ENCODE measurements around the gene TMOD2. TPM values are rescaled to one million over a fixed set of nuclear protein-coding genes. Genes with fewer than 3 reads are reported as not detected.
A peak's percentile ranks its signal among the peaks of the same experiment; 100 is the strongest.

The TMOD2 gene
- total and polyA plus RNA-seq, 2 experiments from 2014 or later: 4.6 to 5.9 TPM

DNA sequence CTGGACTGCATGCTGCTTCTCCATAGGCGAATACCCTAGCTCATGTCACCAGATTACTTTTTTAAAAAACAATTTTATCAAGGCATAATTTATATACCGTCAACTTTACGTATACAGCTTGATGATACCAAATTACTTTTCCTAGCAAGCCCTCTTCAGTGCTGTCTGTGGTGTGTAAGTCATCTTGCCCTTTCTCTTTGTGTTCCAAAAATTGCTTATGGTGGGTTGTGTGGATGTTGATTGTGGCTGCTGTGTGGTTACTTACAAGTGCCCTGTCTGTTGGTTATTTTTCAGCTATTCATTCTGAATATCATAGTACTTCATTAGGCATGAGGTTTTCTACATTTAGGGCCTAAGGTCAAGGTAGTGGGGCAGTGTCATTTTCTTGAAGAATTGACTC lies 90.9 kb downstream of the TMOD2 start:
- Histone ChIP-seq H4K20me1 (ENCODE audit: insufficient read depth) (peaks cover 5% of the 10 kb centered on the region), H3K9ac (no peak overlapping the region), H3K27ac (peak overlapping the region; percentile 23; the same call in 1 of the 2 replicates), H3K36me3 (ENCODE audit: low read depth) (no peaks in the 10 kb centered on the region), H3K27me3 (replicated peaks; ENCODE audit: insufficient read depth) (no peaks in the 10 kb centered on the region), H3K79me2 (ENCODE audit: insufficient read depth) (peaks cover 100% of the 10 kb centered on the region), H3K4me3 (no peak overlapping the region), H2AFZ (no peak overlapping the region), H3K9me3 (ENCODE audit: low read depth) (no peaks in the 10 kb centered on the region), H3K9me2 (ENCODE audit: insufficient read depth) (no peaks in the 10 kb centered on the region), H3K4me1 (ENCODE audit: insufficient read depth) (peaks cover 72% of the 10 kb centered on the region), H3F3A (ENCODE audit: insufficient read depth) (peaks cover 55% of the 10 kb centered on the region), H3K4me2 (ENCODE audit: unreplicated experiment) (no peak overlapping the region)
- TF ChIP-seq EZH2 (IDR thresholded peaks at IDR 0.05; ENCODE audit: insufficient read depth, poor library complexity, severe bottlenecking): no peak
- TF ChIP-seq EZH2phosphoT487 (IDR thresholded peaks at IDR 0.05; ENCODE audit: insufficient read depth, low read depth): no peak
- whole genome bisulfite sequencing, 2 experiments (ENCODE audit: low coverage in 1 of 2, low lambda C conversion rate in 2 of 2, missing lambda C conversion rate in 2 of 2): 98% methylated on average over 3 of the region's 3 CpGs
- in situ Hi-C loops (cut with MboI): no loop called here
- no peak for DNase-seq

DNA sequence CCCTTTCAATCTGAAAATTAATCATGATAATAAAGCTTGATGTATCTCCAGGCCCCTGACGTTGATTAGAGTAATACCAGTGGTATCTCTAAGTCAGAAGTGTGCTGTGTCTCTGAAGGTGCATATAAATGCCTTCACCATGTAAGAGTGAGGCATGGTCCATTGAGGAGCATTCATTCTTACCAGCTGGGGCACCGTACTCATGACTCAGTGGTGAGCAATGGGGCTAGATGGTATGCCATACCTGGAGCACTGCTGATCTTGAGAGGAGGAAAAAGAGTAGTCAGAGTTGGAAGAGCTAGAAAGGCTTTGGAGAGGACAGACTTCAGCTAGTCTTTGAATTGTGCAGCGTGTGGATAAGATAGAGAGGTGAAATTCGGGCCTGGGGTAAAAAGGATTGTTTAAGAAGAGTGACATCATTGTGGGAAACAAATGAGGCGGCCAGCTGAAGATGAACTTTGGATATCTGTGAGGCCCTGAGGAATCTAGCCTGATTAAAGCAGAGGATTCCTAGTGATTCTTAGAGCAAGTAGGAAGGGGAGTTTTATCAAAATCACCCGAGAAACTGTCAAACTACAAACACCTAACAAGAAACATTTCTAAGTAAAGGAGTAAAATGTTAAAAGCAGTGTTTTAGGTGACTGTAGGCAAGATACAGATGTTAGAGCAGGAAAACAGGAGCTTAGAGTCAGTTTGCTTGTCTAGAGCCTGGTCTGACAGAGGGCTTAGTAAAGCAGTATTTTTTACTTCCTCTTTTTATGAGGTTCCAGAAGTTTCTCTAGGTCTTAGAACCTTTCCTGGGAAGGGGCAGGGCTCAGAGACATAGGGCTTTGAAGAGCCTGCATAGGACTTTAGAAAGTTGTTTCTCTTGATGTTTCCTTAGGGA lies 91.7 kb downstream of the TMOD2 start:
- H3K27me3 ChIP-seq (replicated peaks; ENCODE audit: insufficient read depth): no peaks in the 10 kb centered on the region
- no peak overlapping the region for H2AFZ ChIP-seq
- peak; percentile 58 for DNase-seq
- TF ChIP-seq EZH2 (IDR thresholded peaks at IDR 0.05; ENCODE audit: insufficient read depth, poor library complexity, severe bottlenecking) (no peak), EZH2phosphoT487 (IDR thresholded peaks at IDR 0.05; ENCODE audit: insufficient read depth, low read depth) (no peak)
- peak overlapping the region; percentile 3; the same call in 1 of the 2 replicates for H3K27ac ChIP-seq
- peaks cover 5% of the 10 kb centered on the region for H4K20me1 ChIP-seq (ENCODE audit: insufficient read depth)
- H3K36me3 ChIP-seq (ENCODE audit: low read depth): no peaks in the 10 kb centered on the region
- WGBS, 2 experiments (ENCODE audit: low coverage in 1 of 2, low lambda C conversion rate in 2 of 2, missing lambda C conversion rate in 2 of 2): 67 to 78% methylated on average over 6 of the region's 6 CpGs
- H3F3A ChIP-seq (ENCODE audit: insufficient read depth): peaks cover 55% of the 10 kb centered on the region
- no peaks in the 10 kb centered on the region for H3K9me2 ChIP-seq (ENCODE audit: insufficient read depth)
- H3K79me2 ChIP-seq (ENCODE audit: insufficient read depth): peaks cover 100% of the 10 kb centered on the region
- H3K4me2 ChIP-seq (ENCODE audit: unreplicated experiment): no peak overlapping the region
- H3K9ac ChIP-seq: no peak overlapping the region
- peaks cover 65% of the 10 kb centered on the region for H3K4me1 ChIP-seq (ENCODE audit: insufficient read depth)
- in situ Hi-C loops (cut with MboI): no loop called here
- H3K9me3 ChIP-seq (ENCODE audit: low read depth): no peaks in the 10 kb centered on the region
- H3K4me3 ChIP-seq: no peak overlapping the region

- Histone ChIP-seq H3F3A (ENCODE audit: insufficient read depth) (peaks cover 55% of the 10 kb centered on the region), H3K9me2 (ENCODE audit: insufficient read depth) (no peaks in the 10 kb centered on the region), H3K4me1 (ENCODE audit: insufficient read depth) (peaks cover 73% of the 10 kb centered on the region), H3K4me3 (no peak overlapping the region), H3K27me3 (replicated peaks; ENCODE audit: insufficient read depth) (no peaks in the 10 kb centered on the region), H3K27ac (peak overlapping the region; percentile 84), H3K4me2 (ENCODE audit: unreplicated experiment) (no peak overlapping the region), H3K9ac (no peak overlapping the region), H3K9me3 (ENCODE audit: low read depth) (no peaks in the 10 kb centered on the region), H3K36me3 (ENCODE audit: low read depth) (no peaks in the 10 kb centered on the region), H2AFZ (no peak overlapping the region), H4K20me1 (ENCODE audit: insufficient read depth) (peaks cover 5% of the 10 kb centered on the region), H3K79me2 (ENCODE audit: insufficient read depth) (peaks cover 100% of the 10 kb centered on the region)
- DNase-seq: peak; percentile 33
- WGBS, 2 experiments (ENCODE audit: low coverage in 1 of 2, low lambda C conversion rate in 2 of 2, missing lambda C conversion rate in 2 of 2): 65 to 73% methylated on average over 4 of the region's 4 CpGs
- TF ChIP-seq EZH2phosphoT487 (IDR thresholded peaks at IDR 0.05; ENCODE audit: insufficient read depth, low read depth) (no peak), EZH2 (IDR thresholded peaks at IDR 0.05; ENCODE audit: insufficient read depth, poor library complexity, severe bottlenecking) (no peak)
- in situ Hi-C loops (cut with MboI): no loop called here
These were observed 93.5 kb downstream of the TMOD2 start for GRCh38 chr15:51844747-51845426.

GRCh38 chr15:51846066-51846462 lies 94.7 kb downstream of the TMOD2 start:
- Histone ChIP-seq H3K4me1 (ENCODE audit: insufficient read depth) (peaks cover 69% of the 10 kb centered on the region), H3K4me2 (ENCODE audit: unreplicated experiment) (peak overlapping the region; percentile 50), H3K9ac (peak overlapping the region; percentile 58), H3K9me3 (ENCODE audit: low read depth) (no peaks in the 10 kb centered on the region), H3K27me3 (replicated peaks; ENCODE audit: insufficient read depth) (no peaks in the 10 kb centered on the region), H3K4me3 (peak overlapping the region; percentile 29), H2AFZ (peak overlapping the region; percentile 1; the same call in 1 of the 2 replicates), H3K27ac (peak overlapping the region; percentile 84), H3K36me3 (ENCODE audit: low read depth) (no peaks in the 10 kb centered on the region), H3K9me2 (ENCODE audit: insufficient read depth) (no peaks in the 10 kb centered on the region), H4K20me1 (ENCODE audit: insufficient read depth) (peaks cover 10% of the 10 kb centered on the region; the same call in 1 of the 2 replicates), H3K79me2 (ENCODE audit: insufficient read depth) (peaks cover 100% of the 10 kb centered on the region), H3F3A (ENCODE audit: insufficient read depth) (peaks cover 49% of the 10 kb centered on the region)
- 58 to 63% methylated on average over 3 of the region's 3 CpGs for WGBS, 2 experiments (ENCODE audit: low coverage in 1 of 2, low lambda C conversion rate in 2 of 2, missing lambda C conversion rate in 2 of 2)
- TF ChIP-seq EZH2 (IDR thresholded peaks at IDR 0.05; ENCODE audit: insufficient read depth, poor library complexity, severe bottlenecking): no peak
- no peak for TF ChIP-seq EZH2phosphoT487 (IDR thresholded peaks at IDR 0.05; ENCODE audit: insufficient read depth, low read depth)
- in situ Hi-C loops (cut with MboI): no loop called here
- no peak for DNase-seq
